Activated CD4-positive, CD25-positive, alpha-beta regulatory T cell (primary cell): ENCODE data around the gene SAYSD1.

Experiments used
- DNase-seq, 4 experiments: peaks; one replicate each; lab custom pipeline; 2025; lab: John Stamatoyannopoulos, UW

Gene SAYSD1

DNA sequence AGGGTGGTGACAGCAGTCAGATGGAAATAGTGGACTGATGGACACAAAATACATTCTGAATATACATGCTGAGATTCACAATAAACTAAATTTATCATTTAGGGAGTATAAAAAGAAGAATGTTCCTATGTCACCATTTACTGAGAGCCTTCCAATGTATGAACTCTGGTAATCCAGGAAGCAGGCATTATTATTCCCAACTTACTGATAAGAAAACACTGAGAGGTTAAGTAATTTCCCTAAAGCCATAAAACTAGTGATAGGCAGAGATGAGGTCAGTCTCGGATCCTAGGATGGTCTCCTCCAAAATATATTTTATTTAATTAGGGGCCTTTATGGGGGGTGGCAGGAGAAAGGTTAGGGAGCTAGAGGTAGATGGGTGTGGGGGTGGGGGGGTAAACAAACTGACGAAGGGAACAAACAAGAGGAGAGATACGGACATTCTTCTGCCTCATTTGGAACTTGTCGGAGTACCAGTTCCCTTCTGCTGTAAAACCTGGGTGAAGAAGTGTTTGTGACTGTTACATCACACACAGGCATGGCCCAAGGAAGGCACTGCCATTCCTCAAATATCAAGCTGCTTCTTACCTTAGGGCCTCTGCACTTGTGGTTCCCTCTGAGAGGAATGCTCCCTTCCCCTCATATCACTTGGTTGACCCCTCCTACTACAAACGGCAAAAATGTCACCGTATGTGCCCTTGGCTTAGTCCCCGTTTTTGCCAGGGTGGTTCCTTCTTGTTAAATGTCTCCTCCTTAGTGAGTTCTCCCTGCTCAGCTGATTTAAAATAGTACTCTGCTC, 6.7 kb downstream of the SAYSD1 start:
- DNase-seq = no peak

DNA sequence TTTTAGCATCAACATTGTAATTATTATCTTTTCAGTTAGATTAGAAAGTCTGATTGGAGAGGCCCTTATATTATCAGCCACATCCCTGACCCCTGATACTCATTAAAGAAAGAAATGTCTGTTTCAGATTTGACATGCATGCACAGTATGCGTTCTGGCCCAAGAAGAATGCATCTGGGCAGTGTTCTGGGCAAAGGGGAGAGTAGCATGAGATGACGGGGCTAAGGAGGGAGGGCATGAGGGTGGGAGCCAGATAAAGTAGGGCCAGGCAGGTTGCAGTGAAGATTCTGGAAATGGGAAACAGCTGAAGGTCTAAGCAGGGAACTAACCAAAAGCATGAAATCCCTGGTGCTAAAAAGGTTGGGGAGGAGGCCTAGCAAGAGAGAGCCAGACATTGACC, 7.3 kb downstream of the SAYSD1 start:
- no peak for DNase-seq

DNA sequence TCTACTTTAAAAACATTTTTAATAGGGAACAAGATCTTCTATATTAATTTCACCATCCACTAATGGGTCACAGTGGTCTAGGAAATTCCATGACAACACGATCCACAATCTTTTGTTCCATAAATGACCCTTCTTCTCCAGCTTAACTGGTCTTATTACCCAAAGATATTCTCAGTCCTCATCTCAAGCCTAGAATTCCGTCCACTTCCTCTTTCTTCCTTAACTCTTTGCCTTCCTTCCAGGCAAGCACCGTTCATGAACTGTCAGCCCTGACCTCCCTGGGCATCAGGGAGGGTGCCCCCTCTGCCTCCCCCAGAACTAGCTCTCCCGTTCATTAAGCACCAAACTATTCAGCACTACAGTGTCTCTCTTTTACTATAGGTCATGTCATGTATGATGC, 8.0 kb downstream of the SAYSD1 start:
- DNase-seq = no peak

DNA sequence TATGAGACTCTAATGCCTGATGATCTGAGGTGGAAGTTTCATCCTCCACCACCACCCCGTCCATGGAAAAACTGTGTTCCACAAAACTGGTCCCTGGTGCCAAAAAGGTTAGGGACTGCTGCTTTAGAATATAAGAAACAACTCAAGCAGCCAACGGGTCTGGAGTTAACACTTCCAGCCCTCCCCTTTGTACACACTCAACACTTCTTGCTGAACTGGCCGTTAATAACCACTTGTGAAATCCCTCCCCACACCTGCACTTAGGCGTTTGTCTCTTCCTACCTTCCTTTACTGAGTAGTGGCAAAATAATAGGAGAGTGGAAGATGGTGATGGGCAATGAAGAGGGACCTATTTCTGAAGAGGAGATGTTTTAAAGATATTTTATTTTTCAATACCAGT, 10.5 kb downstream of the SAYSD1 start:
- DNase-seq = no peak

DNA sequence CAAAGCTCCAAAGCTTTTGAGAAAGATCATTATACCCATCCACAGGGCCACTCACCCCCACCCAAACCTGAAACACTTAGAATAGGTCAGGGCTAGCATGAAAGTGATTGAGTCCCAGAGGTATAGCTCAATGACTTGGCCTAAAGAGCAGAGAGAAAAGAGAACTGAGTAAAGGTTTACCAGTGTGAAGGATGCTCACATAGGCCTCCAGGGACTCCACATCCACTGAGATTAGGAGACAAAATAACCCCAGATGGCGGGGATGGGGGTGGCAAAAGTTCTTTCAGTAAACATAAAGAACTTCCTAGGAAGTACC, 12.2 kb downstream of the SAYSD1 start:
- no peak for DNase-seq

DNA sequence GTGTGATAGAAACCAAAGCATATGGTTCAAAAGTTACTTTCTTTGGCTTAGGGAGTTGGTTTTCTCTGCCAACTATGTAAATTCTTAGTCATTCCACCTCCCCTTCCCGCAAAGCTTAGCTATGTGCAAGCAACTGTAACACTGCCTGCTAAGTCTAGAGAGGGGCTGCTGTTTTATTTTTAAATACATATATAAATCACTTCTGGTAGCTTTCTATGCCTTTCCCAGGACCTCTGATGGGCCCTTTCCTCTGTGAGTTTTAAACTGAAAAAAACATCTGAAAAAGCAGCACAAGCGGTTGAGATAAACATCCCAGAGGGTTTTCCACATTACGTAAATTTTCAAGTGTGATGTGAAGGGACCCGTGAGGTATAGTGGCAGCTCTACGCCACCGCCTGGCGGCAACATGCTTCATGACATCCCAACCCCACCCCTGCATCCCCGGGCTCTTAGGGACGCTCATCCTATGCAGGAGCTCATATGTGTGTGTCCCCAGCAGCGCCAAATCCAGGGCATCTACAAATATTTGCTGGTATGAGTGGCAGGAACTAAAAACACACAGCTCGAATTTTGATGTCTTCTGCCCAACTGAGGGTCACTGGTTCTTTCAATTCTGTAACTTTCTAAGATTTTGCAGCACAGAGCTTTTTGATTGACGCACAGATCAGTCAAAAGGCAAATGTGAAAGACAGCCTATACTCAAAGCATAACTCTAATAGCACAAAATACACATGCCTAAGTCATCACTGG, 12.7 kb downstream of the SAYSD1 start:
- DNase-seq = no peak

DNA sequence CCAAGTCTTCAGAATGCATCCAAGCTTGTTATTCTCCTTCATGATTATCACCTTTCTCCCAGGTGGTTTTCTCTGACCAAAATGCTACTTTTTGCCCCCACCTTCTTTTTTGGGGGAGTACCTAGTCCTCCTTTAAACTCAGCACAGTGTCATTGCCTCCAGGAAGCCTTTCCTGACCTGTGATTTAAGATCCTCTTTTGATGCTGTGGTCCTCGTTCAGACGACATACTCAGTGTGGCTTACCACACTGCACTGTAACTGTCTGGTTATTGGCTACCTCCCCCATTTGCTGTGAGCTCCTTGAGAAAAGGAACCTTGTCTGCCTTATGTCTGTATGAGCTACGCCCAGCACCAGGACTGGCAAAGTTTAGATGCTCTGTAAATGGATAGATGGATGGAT, 14.6 kb downstream of the SAYSD1 start:
- DNase-seq = no peak

DNA sequence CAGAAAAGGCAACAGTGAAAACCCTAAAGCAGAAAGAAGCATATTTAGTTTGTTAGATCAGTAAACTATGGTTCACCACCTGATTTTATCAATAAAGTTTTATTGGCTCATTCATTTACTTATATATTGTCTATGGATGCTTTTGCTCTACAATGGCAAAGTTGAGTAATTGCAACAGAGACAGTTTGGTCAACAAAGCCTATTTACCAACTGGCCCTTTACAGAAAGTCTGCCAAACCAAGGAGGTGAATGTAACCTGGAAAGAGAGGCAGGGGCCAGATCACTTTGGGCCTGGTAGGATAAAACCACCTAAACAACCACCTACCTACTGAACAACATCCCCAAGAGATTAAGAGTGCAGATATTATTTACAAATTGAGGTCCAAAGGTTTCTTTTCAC, 19.4 kb downstream of the SAYSD1 start:
- no peak for DNase-seq

DNA sequence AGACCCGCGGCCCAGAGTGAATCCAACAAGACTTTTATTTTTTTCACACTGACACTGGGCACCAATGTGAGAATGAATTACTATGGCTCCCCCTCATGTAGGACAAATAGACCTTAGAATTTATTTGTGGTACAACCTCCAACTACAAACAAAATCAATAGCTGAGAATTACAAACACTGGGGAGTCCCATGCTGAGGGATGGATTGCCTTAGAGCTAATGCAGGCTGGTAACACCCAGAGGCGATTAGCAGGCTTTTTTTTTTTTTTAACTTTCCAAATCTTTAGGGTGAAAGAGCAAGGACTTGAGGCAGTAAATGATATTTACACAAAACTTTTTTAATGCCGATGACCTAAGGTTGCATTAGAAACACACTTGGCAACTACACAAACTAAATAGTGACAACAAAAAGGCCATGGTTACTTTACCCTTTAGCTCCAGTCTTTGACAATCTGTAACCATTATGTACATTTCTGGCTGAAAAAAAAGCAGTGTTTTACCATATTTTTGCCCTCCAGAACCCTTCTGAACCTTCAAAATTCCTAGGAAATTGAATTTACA, 21.8 kb downstream of the SAYSD1 start:
- DNase-seq = no peak

DNA sequence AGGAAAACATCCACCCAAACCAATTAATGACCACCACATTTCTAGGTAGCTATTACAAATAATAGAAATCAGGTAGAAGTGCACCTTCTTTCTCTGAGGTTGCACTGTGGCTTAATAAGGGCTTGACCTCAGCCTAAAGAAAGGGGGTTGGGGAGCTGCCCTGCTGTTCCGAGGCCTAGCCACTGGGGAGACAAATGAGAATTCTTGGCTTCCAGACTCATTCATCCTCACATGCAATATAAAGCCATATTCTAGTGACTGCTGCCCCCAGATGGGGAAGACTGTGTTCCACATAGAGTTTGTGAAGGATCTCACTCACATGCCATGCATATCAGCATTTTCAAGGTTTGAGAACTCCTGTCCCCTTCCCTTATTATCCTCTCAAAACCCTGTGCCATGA, 22.9 kb downstream of the SAYSD1 start:
- DNase-seq = no peak

DNA sequence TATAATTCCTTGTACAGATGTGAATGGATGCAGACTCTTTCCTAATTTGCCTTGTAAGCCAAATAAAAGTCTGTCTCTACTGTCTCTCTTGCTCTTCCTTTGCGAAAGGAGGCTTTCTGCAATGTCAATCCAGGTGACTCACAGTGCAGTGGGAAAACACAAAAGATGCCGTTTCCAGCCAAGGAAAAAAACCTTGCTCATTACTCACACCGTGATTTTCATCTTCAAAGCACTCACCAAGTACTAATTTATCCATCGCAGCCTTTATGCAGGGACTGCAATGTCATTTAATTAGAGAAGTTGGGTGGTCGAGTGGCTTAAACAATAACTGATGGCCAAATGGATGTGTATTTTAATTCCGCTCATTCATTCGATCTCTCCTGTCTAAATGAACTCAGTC, 23.8 kb downstream of the SAYSD1 start:
- DNase-seq = no peak

DNA sequence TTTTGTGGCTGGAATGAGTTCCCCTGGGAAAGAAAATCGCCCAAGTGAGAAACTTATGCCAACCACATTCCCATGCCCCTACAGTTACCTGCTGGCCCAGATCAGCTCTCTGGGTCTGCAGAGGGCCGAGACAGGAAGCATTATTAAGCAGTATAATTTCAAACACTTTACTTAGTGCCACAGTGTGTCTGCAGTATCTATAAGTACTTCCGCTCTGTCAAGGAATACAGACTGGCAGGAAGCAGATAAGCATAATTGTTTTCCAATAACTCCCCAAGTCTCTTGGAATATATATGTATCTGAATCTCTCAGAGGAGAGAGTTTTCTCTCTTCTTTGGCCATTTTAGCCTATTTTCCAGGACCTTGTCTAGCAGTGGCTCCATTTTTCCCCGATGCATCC, 24.9 kb downstream of the SAYSD1 start:
- DNase-seq = no peak

DNA sequence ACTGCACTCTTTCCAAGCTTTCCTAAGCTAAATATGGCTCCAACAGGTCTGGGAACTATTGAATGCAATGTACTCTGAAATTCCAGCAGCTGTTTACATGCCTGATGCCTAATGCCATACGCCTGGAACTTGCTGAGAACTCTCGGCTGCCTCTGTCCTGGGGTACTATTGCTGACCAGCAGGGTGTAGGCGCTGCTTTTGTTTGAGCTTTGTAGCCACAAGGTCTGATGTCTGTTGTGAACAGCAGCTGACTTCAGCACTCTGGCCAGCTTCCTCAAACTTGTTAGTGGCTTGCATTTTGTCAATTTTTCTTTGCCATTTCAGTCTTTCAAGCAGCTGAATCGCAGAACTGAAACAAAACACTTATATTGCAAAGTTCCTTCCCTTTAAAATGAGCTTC, 26.7 kb downstream of the SAYSD1 start:
- no peak for DNase-seq

DNA sequence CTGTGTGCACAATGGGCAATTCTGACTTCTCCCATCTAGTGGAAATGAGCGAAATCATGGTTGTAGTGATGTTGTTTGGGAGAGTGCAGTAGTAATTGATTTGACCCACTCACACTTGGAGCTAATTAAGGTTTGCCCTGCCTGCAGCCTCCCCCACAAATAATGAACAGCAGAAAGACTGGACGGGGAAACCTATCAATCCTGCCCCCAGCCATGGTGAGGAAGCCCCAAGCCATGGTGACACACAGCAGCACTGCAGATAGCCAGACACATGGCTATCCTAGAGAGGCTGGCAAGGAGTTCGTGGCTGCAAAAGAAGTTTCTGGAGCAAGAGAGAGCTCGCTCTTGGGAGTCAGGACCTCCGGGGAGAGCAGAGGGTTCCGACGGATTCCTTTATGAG, 27.8 kb downstream of the SAYSD1 start:
- no peak for DNase-seq

DNA sequence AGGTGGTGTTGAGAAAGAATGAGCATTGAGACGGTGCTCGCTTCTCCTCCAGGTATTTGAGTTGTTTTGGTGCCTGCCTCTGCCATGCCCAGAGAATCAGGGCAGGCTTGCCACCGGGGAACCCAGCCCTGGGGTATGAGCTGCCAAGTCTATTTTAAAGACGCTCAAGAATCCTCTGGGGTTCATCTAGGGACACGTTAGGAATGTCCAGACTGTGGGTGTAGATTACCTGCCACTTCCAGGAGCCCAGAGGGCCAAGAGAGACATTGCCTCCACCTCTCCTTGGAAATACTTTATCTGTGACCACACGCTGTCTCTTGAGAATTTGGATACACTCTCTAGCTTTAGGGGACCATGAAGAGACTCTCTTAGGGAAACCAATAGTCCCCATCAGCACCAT, 28.3 kb downstream of the SAYSD1 start:
- DNase-seq = no peak

DNA sequence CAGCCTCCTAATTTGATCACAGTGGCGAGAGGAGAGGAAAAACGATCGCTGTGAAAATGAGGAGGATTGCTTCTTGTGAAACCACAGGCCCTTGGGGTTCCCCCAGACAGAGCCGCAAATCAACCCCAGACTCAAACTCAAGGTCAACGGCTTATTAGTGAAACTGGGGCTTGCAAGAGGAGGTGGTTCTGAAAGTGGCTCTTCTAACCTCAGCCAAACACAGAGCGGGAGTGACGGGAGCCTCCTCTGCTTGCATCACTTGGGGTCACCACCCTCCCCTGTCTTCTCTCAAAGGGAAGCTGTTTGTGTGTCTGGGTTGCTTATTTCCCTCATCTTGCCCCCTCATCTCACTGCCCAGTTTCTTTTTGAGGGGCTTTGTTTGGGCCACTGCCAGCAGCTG, 28.7 kb downstream of the SAYSD1 start:
- DNase-seq = no peak

DNA sequence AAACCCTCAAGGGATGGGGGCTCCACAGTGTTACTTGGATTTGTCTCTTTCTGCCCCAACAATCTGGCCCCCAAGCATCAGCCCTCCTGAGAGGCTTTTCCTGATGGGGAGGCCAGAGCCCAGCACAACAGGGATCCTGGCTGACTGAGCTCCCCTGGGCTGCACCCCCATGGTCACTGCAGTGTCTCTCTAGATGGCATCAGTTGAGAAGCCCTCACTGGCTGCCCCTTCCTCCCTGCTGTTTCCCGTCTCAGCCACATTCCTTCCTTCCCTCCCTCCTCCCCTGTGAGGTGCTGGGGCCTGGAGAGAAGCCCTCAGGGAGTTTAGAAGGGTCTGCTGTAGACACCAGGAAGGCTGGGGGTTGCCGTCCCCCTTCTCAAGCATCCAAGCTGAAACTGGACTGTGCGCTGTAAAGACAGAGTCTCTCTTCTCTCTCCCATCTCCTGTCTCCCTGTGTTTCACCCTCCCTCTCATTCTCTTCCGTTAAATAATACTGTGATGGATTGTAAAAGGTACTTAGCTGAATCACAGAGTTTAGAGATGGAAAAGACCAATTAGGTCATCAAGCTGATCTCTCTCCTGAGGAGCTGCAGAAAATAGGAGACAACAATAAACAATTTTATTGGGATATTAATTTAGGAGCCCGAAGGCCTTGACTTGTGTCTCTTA, 29.7 kb downstream of the SAYSD1 start:
- no peak for DNase-seq

DNA sequence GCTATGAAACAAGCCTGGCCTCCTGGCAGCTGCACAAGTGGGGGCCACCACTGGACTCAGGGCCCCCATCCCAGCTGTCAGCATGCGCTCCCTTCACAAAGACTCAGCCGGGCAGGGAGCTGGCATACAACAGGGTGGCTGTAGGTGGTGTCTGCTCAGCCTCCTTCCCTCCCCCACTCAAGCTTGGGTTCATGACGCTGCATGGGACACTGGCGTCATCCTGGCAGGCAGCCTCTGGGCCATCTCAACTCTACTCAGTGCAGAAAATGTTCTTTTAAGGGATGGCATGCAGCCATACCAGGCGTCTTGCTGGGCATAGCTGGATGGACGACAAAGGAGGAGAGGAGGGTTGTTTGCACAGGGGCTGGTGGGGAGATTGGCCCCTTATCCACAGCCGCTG, 30.5 kb downstream of the SAYSD1 start:
- DNase-seq = no peak

DNA sequence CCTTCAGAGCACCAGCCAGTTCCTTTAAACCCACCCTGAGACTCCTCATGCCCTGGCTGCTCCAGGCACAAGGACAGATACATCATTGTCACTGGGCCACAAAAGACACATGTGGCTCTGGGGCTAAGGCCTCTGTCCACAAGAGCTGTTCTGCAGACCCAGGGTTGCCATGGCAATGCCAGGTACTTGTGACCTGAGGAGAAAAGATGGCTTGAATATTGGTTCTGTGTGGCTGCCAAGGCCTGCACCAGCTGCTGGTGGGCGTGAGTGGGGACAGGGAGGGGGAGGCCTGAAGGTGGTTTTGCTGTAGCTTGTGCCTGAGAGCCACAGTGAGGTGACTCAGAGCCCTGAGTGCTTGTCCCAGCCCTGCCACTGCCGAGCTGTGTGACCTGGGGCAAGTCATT, 31.8 kb downstream of the SAYSD1 start:
- DNase-seq = no peak

DNA sequence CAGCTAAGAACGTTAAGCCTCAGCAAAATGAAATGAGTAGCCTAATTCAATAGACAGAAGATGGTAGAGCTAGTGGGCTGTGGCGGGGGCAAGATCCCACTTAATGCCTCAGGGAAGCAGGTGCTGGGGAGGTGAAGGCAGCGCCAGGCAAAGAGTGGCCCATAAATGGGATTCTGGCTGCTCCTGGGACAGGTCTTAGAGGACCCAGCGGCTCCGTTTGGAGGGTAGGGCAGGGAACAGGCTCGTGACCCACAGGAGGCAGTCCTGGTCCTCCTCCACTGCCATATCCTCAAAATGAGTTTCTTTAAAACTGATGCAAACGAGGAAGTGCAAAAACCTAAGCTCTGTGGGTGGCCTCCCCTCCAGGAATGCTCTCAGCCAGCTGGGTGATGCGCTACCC, 32.7 kb downstream of the SAYSD1 start:
- DNase-seq = no peak

DNA sequence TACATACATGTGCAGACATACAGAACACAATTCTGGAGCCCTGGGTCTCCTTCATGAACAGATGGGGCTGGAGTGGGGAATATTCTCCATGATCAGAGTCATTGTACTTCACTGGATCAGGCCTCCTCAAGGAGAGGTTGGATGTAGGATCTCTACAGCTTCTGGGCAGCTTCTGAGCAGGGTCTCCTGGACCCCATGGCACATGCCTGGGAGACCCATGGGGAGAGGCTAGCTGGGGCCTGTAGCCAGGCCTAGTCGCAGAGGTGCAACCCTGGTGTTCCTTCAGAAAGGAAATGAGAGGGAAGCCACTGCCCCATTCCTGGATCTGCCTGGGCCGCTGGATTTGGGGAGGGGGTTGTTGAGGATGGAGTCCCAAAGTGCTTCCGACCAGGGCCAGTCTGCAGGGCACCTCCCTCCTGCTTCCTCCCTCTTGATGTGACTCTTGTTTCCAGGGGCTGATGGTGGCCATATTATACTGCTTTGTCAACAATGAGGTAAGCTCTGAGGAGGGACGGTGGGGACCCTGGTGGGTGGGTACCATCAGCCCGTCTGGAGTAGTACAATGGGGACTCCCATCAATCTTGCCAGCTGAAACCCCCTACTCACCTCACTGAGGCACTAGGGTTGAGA, 34.6 kb downstream of the SAYSD1 start:
- no peak for DNase-seq
